SK-N-SH (cell line): ENCODE measurements around the gene ECE1. TPM values are rescaled to one million over a fixed set of nuclear protein-coding genes. Genes with fewer than 3 reads are reported as not detected.

Experiments
- CTCF ChIA-PET: fragments of 300-600, 350-600 bp; formaldehyde crosslinking; extraction: SDS; loops from one replicate; lab custom pipeline; 2021; lab: Yijun Ruan, JAX
- POLR2A ChIA-PET: fragments of 350-600 bp; sonication (Branson Sonifier 250); formaldehyde crosslinking; extraction: SDS; loops from one replicate; lab custom pipeline; 2020; ENCODE audit warnings: antibody characterized with exemption, inconsistent platforms; lab: Yijun Ruan, JAX
- DNase-seq: peaks from one replicate; pipeline ENCODE4 v3.0.0; 2012
- H2AFZ ChIP-seq: fragments of 200-600 bp; sonication (generic); 2 replicates; pipeline ENCODE4 v1.8.1; 2016; ENCODE audit warnings: antibody characterized with exemption, mild to moderate bottlenecking, low read depth
- H3F3A ChIP-seq: fragments of 200-600 bp; sonication (generic); replicated peaks from 2 replicates; pipeline ENCODE3; 2016; ENCODE audit warnings: antibody characterized with exemption, mild to moderate bottlenecking; ENCODE audit not compliant: insufficient read depth
- H3K27ac ChIP-seq, 2 experiments: fragments of 200-500 bp in 1 of 2; fragments of 200-600 bp in 1 of 2; sonication (Bioruptor generic) in 1 of 2; sonication (generic), shearing (Covaris generic) in 1 of 2; 2 replicates each; pipeline versions ENCODE4 v1.5.1 to v1.6.1; 2014 to 2016; ENCODE audit warnings: low read depth in 2 of 2, inconsistent platforms in 1 of 2, low read length in 1 of 2, mild to moderate bottlenecking in 1 of 2, mixed read lengths in 1 of 2
- H3K27me3 ChIP-seq: fragments of 200-600 bp; sonication (generic), shearing (Covaris generic); 2 replicates; pipeline ENCODE4 v1.6.1; 2016; ENCODE audit warnings: mixed run types; ENCODE audit not compliant: insufficient read depth
- H3K36me3 ChIP-seq, 2 experiments: fragments of 200-500 bp in 1 of 2; fragments of 200-600 bp in 1 of 2; sonication (Bioruptor generic) in 1 of 2; sonication (generic) in 1 of 2; replicated peaks in 1 of 2; 2 replicates each; pipeline versions ENCODE3 to v1.5.1; 2014 to 2016; ENCODE audit warnings: low read length in 1 of 2, mild to moderate bottlenecking in 1 of 2; ENCODE audit not compliant: insufficient read depth in 2 of 2, control insufficient read depth in 1 of 2
- H3K4me1 ChIP-seq, 2 experiments: fragments of 200-500 bp in 1 of 2; fragments of 200-600 bp in 1 of 2; sonication (Bioruptor generic) in 1 of 2; sonication (generic), shearing (Covaris generic) in 1 of 2; 2 replicates each; pipeline versions ENCODE4 v1.5.1 to v1.6.1; 2014 to 2016; ENCODE audit warnings: low read depth in 1 of 2, low read length in 1 of 2, mixed run types in 1 of 2; ENCODE audit not compliant: insufficient read depth in 2 of 2, control insufficient read depth in 1 of 2
- H3K4me2 ChIP-seq: fragments of 200-600 bp; sonication (generic), shearing (Covaris generic); 2 replicates; pipeline ENCODE4 v1.6.1; 2017; ENCODE audit warnings: mixed run types
- H3K4me3 ChIP-seq, 2 experiments: fragments of 200-500 bp in 1 of 2; fragments of 200-600 bp in 1 of 2; sonication (Bioruptor generic) in 1 of 2; sonication (generic), shearing (Covaris generic) in 1 of 2; 2 replicates each; pipeline versions ENCODE4 v1.5.1 to v1.8.1; 2014 to 2016; ENCODE audit warnings: low read depth in 2 of 2, inconsistent platforms in 1 of 2, low read length in 1 of 2, mild to moderate bottlenecking in 1 of 2, mixed read lengths in 1 of 2, moderate library complexity in 1 of 2
- H3K79me2 ChIP-seq: fragments of 200-600 bp; sonication (generic); 2 replicates; pipeline ENCODE4 v1.8.1; 2017; ENCODE audit warnings: mild to moderate bottlenecking; ENCODE audit not compliant: insufficient read depth
- H3K9ac ChIP-seq: fragments of 200-600 bp; sonication (generic); 2 replicates; pipeline ENCODE4 v1.6.1; 2017; ENCODE audit warnings: mixed run types
- H3K9me2 ChIP-seq: fragments of 200-600 bp; sonication (generic); 2 replicates; pipeline ENCODE4 v1.6.1; 2017; ENCODE audit warnings: mixed run types
- H3K9me3 ChIP-seq: fragments of 200-600 bp; sonication (generic); 2 replicates; pipeline ENCODE4 v1.6.1; 2017; ENCODE audit warnings: mixed run types, mild to moderate bottlenecking, moderate library complexity
- H4K20me1 ChIP-seq: fragments of 200-600 bp; sonication (generic); 2 replicates; pipeline ENCODE4 v1.6.1; 2017; ENCODE audit warnings: mild to moderate bottlenecking, mixed run types; ENCODE audit not compliant: insufficient read depth
- ELF1 ChIP-seq: IDR thresholded peaks from 2 replicates; pipeline ENCODE4 v1.4.0; 2012
- FOXJ3 ChIP-seq: sonication (generic); formaldehyde crosslinking; IDR thresholded peaks from 2 replicates; pipeline ENCODE4 v1.5.1; 2020; ENCODE audit warnings: mild to moderate bottlenecking, missing genetic modification reagents
- MEF2A ChIP-seq: IDR thresholded peaks from 2 replicates; pipeline ENCODE4 v1.4.0; 2012; ENCODE audit warnings: low read depth, borderline replicate concordance
- MXI1 ChIP-seq: IDR thresholded peaks from 2 replicates; pipeline ENCODE4 v1.6.1; 2012; ENCODE audit warnings: mild to moderate bottlenecking, low read depth, low read length, improper control_type of control experiment
- NRF1 ChIP-seq: IDR thresholded peaks from 2 replicates; pipeline ENCODE4 v1.6.1; 2012; ENCODE audit warnings: low read depth, mild to moderate bottlenecking, low read length
- PBX3 ChIP-seq: IDR thresholded peaks from 2 replicates; pipeline ENCODE4; 2012
- RCOR1 ChIP-seq: fragments of 150-350 bp; IDR thresholded peaks from 2 replicates; pipeline ENCODE4 v1.6.1; 2017; ENCODE audit warnings: antibody characterized with exemption, low read length
- RXRA ChIP-seq: IDR thresholded peaks from 2 replicates; pipeline ENCODE4 v1.4.0; 2012; ENCODE audit warnings: low read depth, mild to moderate bottlenecking, borderline replicate concordance
- SIN3A ChIP-seq: IDR thresholded peaks from 2 replicates; pipeline ENCODE4 v1.6.1; 2012; ENCODE audit warnings: low read depth, mild to moderate bottlenecking, low read length, moderate library complexity, borderline replicate concordance
- SMC3 ChIP-seq: IDR thresholded peaks from 2 replicates; pipeline ENCODE4 v1.6.1; 2012; ENCODE audit warnings: low read depth, low read length, improper control_type of control experiment
- TAF1 ChIP-seq: IDR thresholded peaks from 2 replicates; pipeline ENCODE4 v1.6.1; 2012; ENCODE audit warnings: low read depth, mild to moderate bottlenecking, low read length, moderate library complexity, borderline replicate concordance
- TEAD4 ChIP-seq: IDR thresholded peaks from 2 replicates; pipeline ENCODE4 v1.4.0; 2012; ENCODE audit warnings: mild to moderate bottlenecking, borderline replicate concordance; ENCODE audit not compliant: insufficient read depth
- WGBS: methylation state at CpG from one replicate; pipeline ENCODE4 v1.1.6; 2017; ENCODE audit warnings: low lambda C conversion rate; 5-methylcytosine and 5-hydroxymethylcytosine counted together
- polyA plus RNA-seq, 3 experiments: library from polyadenylated mRNA; depleted of rRNA; stranded (reverse); fragments of >200 nt; gene quantifications; 2 replicates each; pipeline ENCODE4 v1.2.3, GENCODE V29; 2012

Gene ECE1
- polyA plus RNA-seq, 1 of the 3 experiments (the other 2 are of a cell fraction) = 96.6 TPM

GRCh38 chr1:21325731-21326387 lies 35.6 kb upstream of the ECE1 start:
- H3K79me2 ChIP-seq = peaks cover 24% of the 10 kb centered on the region
- H2AFZ ChIP-seq = no peak overlapping the region
- WGBS = 84% methylated on average over 10 of the region's 19 CpGs
- H3K4me2 ChIP-seq = no peak overlapping the region
- H3F3A ChIP-seq = peaks cover 18% of the 10 kb centered on the region
- no peaks in the 10 kb centered on the region for H3K36me3 ChIP-seq
- H3K9me3 ChIP-seq = no peaks in the 10 kb centered on the region
- ChIA-PET POLR2A (interaction anchor here (1.6 to 1.8 kb wide), 2 partner anchors 10 to 12 kb away, joined by 4 to 7 read pairs; no protein-coding TSS in a partner anchor), CTCF (interaction anchor here (1.1 to 5.2 kb wide), 10 partner anchors 8 to 334 kb away, joined by 4 to 30 read pairs (median 6); no protein-coding TSS in a partner anchor)
- no peaks in the 10 kb centered on the region for H3K9me2 ChIP-seq
- H3K4me3 ChIP-seq = no peak overlapping the region
- H3K4me1 ChIP-seq = peaks cover 47 to 64% of the 10 kb centered on the region in 2 experiments
- H3K27me3 ChIP-seq = no peaks in the 10 kb centered on the region
- peak overlapping the region; percentile 46; the same call in 1 of the 2 replicates for H3K9ac ChIP-seq
- peak overlapping the region; percentile 87 to 94 for H3K27ac ChIP-seq
- no peak for TF ChIP-seq FOXJ3 (CRISPR knock-in tag)
- TF ChIP-seq NRF1 = no peak
- no peak for TF ChIP-seq PBX3
- TF ChIP-seq RXRA = no peak
- no peak for TF ChIP-seq SMC3
- TF ChIP-seq MEF2A = no peak
- TF ChIP-seq ELF1 = no peak
- no peak for TF ChIP-seq SIN3A
- no peak for TF ChIP-seq MXI1
- H4K20me1 ChIP-seq = no peaks in the 10 kb centered on the region
- DNase-seq = no peak

GRCh38 chr1:21325231-21325718 lies 35.0 kb upstream of the ECE1 start:
- H3K4me3 ChIP-seq = no peak overlapping the region
- H3K79me2 ChIP-seq = peaks cover 24% of the 10 kb centered on the region
- POLR2A ChIA-PET = interaction anchor here (1.1 to 1.6 kb wide), 3 partner anchors 12 to 71 kb away, joined by 6 to 7 read pairs (median 6); no protein-coding TSS in a partner anchor
- H2AFZ ChIP-seq = no peak overlapping the region
- no peak for TF ChIP-seq TAF1
- TF ChIP-seq PBX3 = no peak
- TF ChIP-seq TEAD4 = no peak
- TF ChIP-seq RCOR1 = peak; percentile 21; the same call in 1 of the 2 replicates
- TF ChIP-seq, all 33 proteins: peak for 1
- no peaks in the 10 kb centered on the region for H3K27me3 ChIP-seq
- no peaks in the 10 kb centered on the region for H3K36me3 ChIP-seq
- H3F3A ChIP-seq = peaks cover 18% of the 10 kb centered on the region
- peaks cover 43 to 66% of the 10 kb centered on the region in 2 experiments for H3K4me1 ChIP-seq
- peak overlapping the region; percentile 87 to 94 for H3K27ac ChIP-seq
- no peaks in the 10 kb centered on the region for H3K9me3 ChIP-seq
- DNase-seq = no peak
- WGBS = 88% methylated on average over 7 of the region's 7 CpGs
- no peaks in the 10 kb centered on the region for H4K20me1 ChIP-seq
- CTCF ChIA-PET = interaction anchor here (1.1 to 5.2 kb wide), 12 partner anchors 8 to 334 kb away, joined by 4 to 30 read pairs (median 6); no protein-coding TSS in a partner anchor
- H3K9ac ChIP-seq = peak overlapping the region; percentile 46; the same call in 1 of the 2 replicates
- H3K4me2 ChIP-seq = peak overlapping the region; percentile 74
- H3K9me2 ChIP-seq = no peaks in the 10 kb centered on the region
